ENCODE results near the gene RALB. TPM values are rescaled to one million over a fixed set of nuclear protein-coding genes. Genes with fewer than 3 reads are reported as not detected.
"Not testable (repeated sequence)": the region's sequence is repeated elsewhere in the genome, so short reads cannot be mapped to it uniquely, and the experiment has no call there.

Gene RALB
- total RNA-seq, 2 experiments from 2014 or later: 39.4 to 45.4 TPM

- Mint-ChIP-seq H3K4me3 (no peak overlapping the region), H3K9me3 (ENCODE audit: insufficient read depth) (peaks cover 8% of the 10 kb centered on the region), H3K36me3 (ENCODE audit: low read depth) (peaks cover 58% of the 10 kb centered on the region), H3K27ac (no peak overlapping the region), H3K4me1 (ENCODE audit: low read depth) (peaks cover 54% of the 10 kb centered on the region), H3K27me3 (ENCODE audit: low read depth) (no peaks in the 10 kb centered on the region)
- CTCF ChIA-PET: interaction anchor here (1.0 to 2.6 kb wide), 3 partner anchors 43 to 82 kb away, joined by 3 to 14 read pairs (median 3); no protein-coding TSS in a partner anchor
- POLR2A ChIA-PET: no interaction called here
- no peak for DNase-seq
- no peak for ATAC-seq
These were observed 4.0 kb downstream of the RALB start for GRCh38 chr2:120256651-120257000.

- H3K4me3 Mint-ChIP-seq: no peak overlapping the region
- H3K27ac Mint-ChIP-seq: peak overlapping the region; percentile 22
- DNase-seq (no peak), ATAC-seq (no peak)
- CTCF ChIA-PET: interaction anchor here (1.0 to 2.6 kb wide), 4 partner anchors 44 to 82 kb away, joined by 3 to 14 read pairs (median 4); no protein-coding TSS in a partner anchor
- POLR2A ChIA-PET: interaction anchor here (1.2 kb wide), 1 partner anchor 34 kb away, joined by 6 read pairs; the partner anchor contains the start of gene TMEM185B
- no peaks in the 10 kb centered on the region for H3K27me3 Mint-ChIP-seq (ENCODE audit: low read depth)
- H3K36me3 Mint-ChIP-seq (ENCODE audit: low read depth): peaks cover 58% of the 10 kb centered on the region
- H3K4me1 Mint-ChIP-seq (ENCODE audit: low read depth): peaks cover 47% of the 10 kb centered on the region
- peaks cover 8% of the 10 kb centered on the region for H3K9me3 Mint-ChIP-seq (ENCODE audit: insufficient read depth)
These were observed 4.9 kb downstream of the RALB start for GRCh38 chr2:120257522-120257921.

- POLR2A ChIA-PET: interaction anchor here (1.2 kb wide), 1 partner anchor 35 kb away, joined by 6 read pairs; the partner anchor contains the start of gene TMEM185B
- CTCF ChIA-PET: interaction anchor here (1.7 to 2.6 kb wide), 3 partner anchors 44 to 82 kb away, joined by 3 to 14 read pairs (median 6); no protein-coding TSS in a partner anchor
- no peak overlapping the region for H3K4me3 Mint-ChIP-seq
These were observed 5.5 kb downstream of the RALB start for GRCh38 chr2:120258196-120258595.

GRCh38 chr2:120259939-120260338, 7.3 kb downstream of the RALB start:
- ATAC-seq; POLR2A ChIA-PET; H3K9me3 Mint-ChIP-seq (ENCODE audit: insufficient read depth); H3K27ac Mint-ChIP-seq; H3K4me3 Mint-ChIP-seq; H3K27me3 Mint-ChIP-seq (ENCODE audit: low read depth); DNase-seq: not testable (repeated sequence)
- Mint-ChIP-seq H3K4me1 (ENCODE audit: low read depth) (peaks cover 36% of the 10 kb centered on the region), H3K36me3 (ENCODE audit: low read depth) (peaks cover 48% of the 10 kb centered on the region)
- CTCF ChIA-PET: interaction anchor here (0.8 kb wide), 1 partner anchor 32 kb away, joined by 3 read pairs; no protein-coding TSS in a partner anchor

More at GRCh38 chr2:120258196-120258595, 5.5 kb downstream of the RALB start:
- ATAC-seq (no peak), DNase-seq (no peak)
- no peaks in the 10 kb centered on the region for H3K27me3 Mint-ChIP-seq (ENCODE audit: low read depth)
- H3K9me3 Mint-ChIP-seq (ENCODE audit: insufficient read depth): peaks cover 8% of the 10 kb centered on the region
- peaks cover 47% of the 10 kb centered on the region for H3K4me1 Mint-ChIP-seq (ENCODE audit: low read depth)
- peaks cover 58% of the 10 kb centered on the region for H3K36me3 Mint-ChIP-seq (ENCODE audit: low read depth)
- H3K27ac Mint-ChIP-seq: no peak overlapping the region

GRCh38 chr2:120260736-120261135, 8.1 kb downstream of the RALB start:
- Mint-ChIP-seq H3K27ac (no peak overlapping the region), H3K4me3 (no peak overlapping the region), H3K36me3 (ENCODE audit: low read depth) (peaks cover 41% of the 10 kb centered on the region), H3K27me3 (ENCODE audit: low read depth) (no peaks in the 10 kb centered on the region), H3K4me1 (ENCODE audit: low read depth) (peaks cover 28% of the 10 kb centered on the region), H3K9me3 (ENCODE audit: insufficient read depth) (peaks cover 8% of the 10 kb centered on the region)
- POLR2A ChIA-PET: no interaction called here
- no peak for ATAC-seq
- no peak for DNase-seq
- CTCF ChIA-PET: interaction anchor here (0.8 to 1.5 kb wide), 4 partner anchors 11 to 86 kb away, joined by 3 to 4 read pairs (median 4); no protein-coding TSS in a partner anchor

- DNase-seq: no peak
- no peaks in the 10 kb centered on the region for H3K27me3 Mint-ChIP-seq (ENCODE audit: low read depth)
- ATAC-seq: peak; percentile 42
- H3K9me3 Mint-ChIP-seq (ENCODE audit: insufficient read depth): peaks cover 8% of the 10 kb centered on the region
- CTCF ChIA-PET: interaction anchor here (1.0 to 1.5 kb wide), 3 partner anchors 12 to 87 kb away, joined by 4 read pairs; no protein-coding TSS in a partner anchor
- POLR2A ChIA-PET: no interaction called here
- no peak overlapping the region for H3K27ac Mint-ChIP-seq
- no peak overlapping the region for H3K4me3 Mint-ChIP-seq
- H3K4me1 Mint-ChIP-seq (ENCODE audit: low read depth): peaks cover 21% of the 10 kb centered on the region
- peaks cover 34% of the 10 kb centered on the region for H3K36me3 Mint-ChIP-seq (ENCODE audit: low read depth)
These were observed 8.8 kb downstream of the RALB start for GRCh38 chr2:120261387-120262006.

- ATAC-seq (peak; percentile 61), DNase-seq (no peak)
- H3K4me1 Mint-ChIP-seq (ENCODE audit: low read depth): peaks cover 16% of the 10 kb centered on the region
- H3K36me3 Mint-ChIP-seq (ENCODE audit: low read depth): peaks cover 28% of the 10 kb centered on the region
- CTCF ChIA-PET: no interaction called here
- POLR2A ChIA-PET: no interaction called here
- H3K27me3 Mint-ChIP-seq (ENCODE audit: low read depth): no peaks in the 10 kb centered on the region
- no peak overlapping the region for H3K4me3 Mint-ChIP-seq
- H3K9me3 Mint-ChIP-seq (ENCODE audit: insufficient read depth): peaks cover 8% of the 10 kb centered on the region
- H3K27ac Mint-ChIP-seq: no peak overlapping the region
These were observed 9.5 kb downstream of the RALB start for GRCh38 chr2:120262150-120262549.

- peaks cover 8% of the 10 kb centered on the region for H3K9me3 Mint-ChIP-seq (ENCODE audit: insufficient read depth)
- no peak for DNase-seq
- peaks cover 9% of the 10 kb centered on the region for H3K4me1 Mint-ChIP-seq (ENCODE audit: low read depth)
- H3K4me3 Mint-ChIP-seq: no peak overlapping the region
- ChIA-PET POLR2A (no interaction called here), CTCF (interaction anchor here (2.2 kb wide), 1 partner anchor 50 kb away, joined by 11 read pairs; no protein-coding TSS in a partner anchor)
- H3K27me3 Mint-ChIP-seq (ENCODE audit: low read depth): no peaks in the 10 kb centered on the region
- peaks cover 23% of the 10 kb centered on the region for H3K36me3 Mint-ChIP-seq (ENCODE audit: low read depth)
- no peak overlapping the region for H3K27ac Mint-ChIP-seq
- ATAC-seq: no peak
These were observed 10.2 kb downstream of the RALB start for GRCh38 chr2:120262761-120263428.

- H3K4me1 Mint-ChIP-seq (ENCODE audit: low read depth): peaks cover 12% of the 10 kb centered on the region
- H3K27ac Mint-ChIP-seq: no peak overlapping the region
- no peak for ATAC-seq
- no peak for DNase-seq
- peaks cover 15% of the 10 kb centered on the region for H3K9me3 Mint-ChIP-seq (ENCODE audit: insufficient read depth)
- POLR2A ChIA-PET: no interaction called here
- no peaks in the 10 kb centered on the region for H3K27me3 Mint-ChIP-seq (ENCODE audit: low read depth)
- H3K36me3 Mint-ChIP-seq (ENCODE audit: low read depth): peaks cover 25% of the 10 kb centered on the region
- CTCF ChIA-PET: interaction anchor here (1.0 to 2.2 kb wide), 3 partner anchors 9 to 90 kb away, joined by 3 to 11 read pairs (median 4); no protein-coding TSS in a partner anchor
- H3K4me3 Mint-ChIP-seq: no peak overlapping the region
These were observed 12.4 kb downstream of the RALB start for GRCh38 chr2:120265006-120265405.

GRCh38 chr2:120267348-120267747, 14.7 kb downstream of the RALB start:
- CTCF ChIA-PET: no interaction called here
- ATAC-seq (no peak), DNase-seq (no peak)
- no peak overlapping the region for H3K4me3 Mint-ChIP-seq
- H3K36me3 Mint-ChIP-seq (ENCODE audit: low read depth): peaks cover 35% of the 10 kb centered on the region
- peaks cover 10% of the 10 kb centered on the region for H3K9me3 Mint-ChIP-seq (ENCODE audit: insufficient read depth)
- H3K27ac Mint-ChIP-seq: no peak overlapping the region
- no peaks in the 10 kb centered on the region for H3K27me3 Mint-ChIP-seq (ENCODE audit: low read depth)
- POLR2A ChIA-PET: no interaction called here
- H3K4me1 Mint-ChIP-seq (ENCODE audit: low read depth): peaks cover 21% of the 10 kb centered on the region

GRCh38 chr2:120269076-120269744, 16.6 kb downstream of the RALB start:
- ATAC-seq (no peak), DNase-seq (no peak)
- Mint-ChIP-seq H3K36me3 (ENCODE audit: low read depth) (peaks cover 46% of the 10 kb centered on the region), H3K9me3 (ENCODE audit: insufficient read depth) (peaks cover 13% of the 10 kb centered on the region), H3K27ac (peak overlapping the region; percentile 4), H3K27me3 (ENCODE audit: low read depth) (no peaks in the 10 kb centered on the region), H3K4me3 (no peak overlapping the region), H3K4me1 (ENCODE audit: low read depth) (peaks cover 40% of the 10 kb centered on the region)
- POLR2A ChIA-PET: no interaction called here
- CTCF ChIA-PET: interaction anchor here (1.2 to 1.4 kb wide), 2 partner anchors 14 to 44 kb away, joined by 4 to 5 read pairs; no protein-coding TSS in a partner anchor
